HepG2 (cell line): ENCODE results near the gene FBXW8. TPM values are rescaled to one million over a fixed set of nuclear protein-coding genes. Genes with fewer than 3 reads are reported as not detected.

Experiments
- ATAC-seq: fragments of 200-7000 bp; cut with Tn5 transposase; 3 replicates; pipeline ENCODE4 v1.9.1; 2020; ENCODE audit warnings: mild to moderate bottlenecking, moderate library complexity
- BruUV-seq: library from RNA; stranded (reverse); fragments of 400-500 nt; replicated peaks from 2 replicates; lab custom pipeline; 2021; lab: Mats Ljungman, UMichigan
- CTCF ChIA-PET: fragments of 300-600 bp; formaldehyde crosslinking; extraction: SDS; loops from one replicate; lab custom pipeline; 2021; ENCODE audit warnings: low total read pairs, inconsistent platforms, low intra/inter-chr PET ratio; lab: Yijun Ruan, JAX
- POLR2A ChIA-PET: fragments of 350-600 bp; sonication (Branson Sonifier 250); formaldehyde crosslinking; loops from one replicate; lab custom pipeline; 2020; ENCODE audit warnings: antibody characterized with exemption, inconsistent platforms; lab: Yijun Ruan, JAX
- DNase-seq: peaks from one replicate; pipeline ENCODE4 v3.0.0-alpha.2; 2015; ENCODE audit warnings: low spot score
- FAIRE-seq: peaks from 3 replicates; lab custom pipeline; 2011; peaks lifted over from hg19 to GRCh38; lab: Jason Lieb, UNC
- H2AFZ ChIP-seq: one replicate; pipeline ENCODE4 v1.6.1; 2011; ENCODE audit warnings: low read length, inconsistent platforms
- H3K27ac ChIP-seq: fragments of 300-600 bp; 3 replicates; pipeline ENCODE4 v1.8.0; 2011; ENCODE audit warnings: mixed run types, mild to moderate bottlenecking, mixed read lengths, low read length, inconsistent platforms; ENCODE audit not compliant: insufficient read depth; ENCODE audit errors: extremely low read length
- H3K27me3 ChIP-seq, 2 experiments: fragments of 200-600 bp in 1 of 2; 2 replicates in 1 of 2; 3 replicates in 1 of 2; pipeline versions ENCODE4 v1.6.0 to v1.8.0; 2011; ENCODE audit warnings: low read length in 2 of 2, mild to moderate bottlenecking in 2 of 2, moderate library complexity in 2 of 2, inconsistent platforms in 1 of 2; ENCODE audit not compliant: insufficient read depth in 2 of 2, control insufficient read depth in 1 of 2
- H3K36me3 ChIP-seq, 2 experiments: fragments of 200-600 bp in 1 of 2; replicated peaks in 1 of 2; 2 replicates in 1 of 2; 3 replicates in 1 of 2; pipeline versions ENCODE4 v1.5.1 to v1.8.0; 2011; ENCODE audit warnings: low read length in 2 of 2, inconsistent platforms in 1 of 2; ENCODE audit not compliant: insufficient read depth in 2 of 2, control insufficient read depth in 1 of 2
- H3K4me1 ChIP-seq: 2 replicates; pipeline ENCODE4 v1.5.1; 2012; ENCODE audit warnings: low read length, inconsistent platforms; ENCODE audit not compliant: insufficient read depth
- H3K4me2 ChIP-seq: 2 replicates; pipeline ENCODE4 v1.6.0; 2011; ENCODE audit warnings: low read depth, low read length, inconsistent platforms
- H3K4me3 ChIP-seq, 3 experiments: fragments of 200-600 bp in 1 of 3; sonication (generic), shearing (Covaris generic) in 1 of 3; replicated peaks in 1 of 3; 2 replicates each; pipeline ENCODE4 v1.5.1; 2011 to 2016; ENCODE audit warnings: low read length in 3 of 3, inconsistent platforms in 2 of 3, low read depth in 2 of 3, mild to moderate bottlenecking in 2 of 3, control low read depth in 1 of 3, mixed read lengths in 1 of 3; ENCODE audit not compliant: insufficient read depth in 1 of 3
- H3K79me2 ChIP-seq: one replicate; pipeline ENCODE4 v1.6.1; 2011; ENCODE audit warnings: low read length, inconsistent platforms; ENCODE audit not compliant: insufficient read depth
- H3K9ac ChIP-seq: 2 replicates; pipeline ENCODE4 v1.6.0; 2011; ENCODE audit warnings: mild to moderate bottlenecking, low read depth, low read length, inconsistent platforms; ENCODE audit not compliant: insufficient read depth
- H3K9me3 ChIP-seq: 2 replicates; pipeline ENCODE4 v1.5.1; 2012; ENCODE audit warnings: mild to moderate bottlenecking, low read length
- H4K20me1 ChIP-seq: 2 replicates; pipeline ENCODE4 v1.6.0; 2011; ENCODE audit warnings: inconsistent platforms, mild to moderate bottlenecking, low read length, moderate library complexity; ENCODE audit not compliant: insufficient read depth
- HIC2 ChIP-seq: sonication (generic); formaldehyde crosslinking; IDR thresholded peaks from 2 replicates; pipeline ENCODE4 v1.9.0; 2022; ENCODE audit warnings: low read depth, missing genetic modification reagents
- HNRNPUL1 ChIP-seq: fragments of 200-400 bp; formaldehyde crosslinking; IDR thresholded peaks from 2 replicates; pipeline ENCODE4 v1.6.1; 2017; ENCODE audit warnings: low read depth, mild to moderate bottlenecking, low read length, moderate library complexity
- IRX3 ChIP-seq: sonication (generic); formaldehyde crosslinking; IDR thresholded peaks from 2 replicates; pipeline ENCODE4 v1.8.1; 2023; ENCODE audit warnings: mild to moderate bottlenecking, low read depth, missing genetic modification reagents, borderline replicate concordance
- SIX1 ChIP-seq: sonication (generic); formaldehyde crosslinking; IDR thresholded peaks from 2 replicates; pipeline ENCODE4 v1.4.0; 2020; ENCODE audit warnings: missing genetic modification reagents, borderline replicate concordance
- ZFP36L1 ChIP-seq: sonication (generic); formaldehyde crosslinking; IDR thresholded peaks from 2 replicates; pipeline ENCODE4 v1.8.0; 2022; ENCODE audit warnings: mild to moderate bottlenecking, missing genetic modification reagents, moderate library complexity
- WGBS: methylation state at CpG from one replicate; pipeline ENCODE4 v1.1.6; 2017; ENCODE audit warnings: low lambda C conversion rate; 5-methylcytosine and 5-hydroxymethylcytosine counted together
- in situ Hi-C: cut with HindIII; loops from 2 replicates; pipeline ENCODE4 v1.10.0; 2017; ENCODE audit warnings: low pct_unique_long_range_greater_than_20kb; ENCODE audit not compliant: extremely low pct_ligation_motif_present
- intact Hi-C: fragments of 100-400 bp; cut with micrococcal nuclease; formaldehyde crosslinking; loops from one replicate; pipeline ENCODE4 v1.10.0; 2022; ENCODE audit not compliant: unreplicated experiment
- polyA plus RNA-seq, 8 experiments: library from polyadenylated mRNA; depleted of rRNA in 3 of 8; stranded (reverse) in 7 of 8; unstranded in 1 of 8; fragments of >200 nt; fragmentation: Illumina TruSeq in 4 of 8; extraction: Trizol in 4 of 8; gene quantifications; 2 replicates each; pipeline versions ENCODE4 v1.2.1 to v1.2.3, GENCODE V29; 2011 to 2016; ENCODE audit warnings: low read depth in 4 of 8, missing spikeins in 1 of 8, mixed read lengths in 1 of 8; ENCODE audit not compliant: insufficient read depth in 1 of 8
- total RNA-seq, 5 experiments: library from RNA; depleted of rRNA; stranded (reverse); fragments of >200 nt; fragmentation: Illumina TruSeq; extraction: Trizol; gene quantifications; 2 replicates each; pipeline ENCODE4 v1.2.3, GENCODE V29; 2016; ENCODE audit warnings: low read depth in 1 of 5
- TF ChIP-seq, protein P1 (sequence below): sonication (generic); formaldehyde crosslinking; IDR thresholded peaks from 2 replicates; pipeline ENCODE4 v1.9.0; 2021; ENCODE audit warnings: missing genetic modification reagents, borderline replicate concordance
- TF ChIP-seq, protein P2 (sequence below): sonication (generic); formaldehyde crosslinking; IDR thresholded peaks from 2 replicates; pipeline ENCODE4 v1.4.0; 2020; ENCODE audit warnings: mild to moderate bottlenecking, missing genetic modification reagents, borderline replicate concordance

FBXW8 gene
- total and polyA plus RNA-seq, 2 of the 13 experiments (the other 11 are each of a cell fraction or from before 2014, with no cell fraction given) = 5.1 to 5.9 TPM

DNA sequence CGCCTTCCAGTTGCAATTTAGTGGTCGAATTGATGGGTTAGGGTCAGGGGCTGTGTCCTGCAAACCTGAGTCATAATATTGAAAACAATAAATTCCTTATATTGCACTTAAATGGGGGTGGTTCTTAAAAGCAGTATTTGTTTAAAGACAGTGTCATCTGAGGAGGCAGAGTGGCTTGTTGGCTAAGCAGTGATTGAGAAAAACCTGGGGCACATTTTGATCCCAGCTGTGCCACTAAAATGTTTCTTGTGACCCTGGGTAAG is 48.4 kb downstream of the FBXW8 start:
- H3K36me3 ChIP-seq = no peaks in the 10 kb centered on the region
- in situ Hi-C loops = no loop called here
- 77% methylated on average over 2 of the region's 2 CpGs for WGBS
- ChIA-PET POLR2A (no interaction called here), CTCF (no interaction called here)
- H3K4me2 ChIP-seq = no peak overlapping the region
- no peak overlapping the region for H3K4me3 ChIP-seq
- no TSS peak for BruUV-seq
- DNase-seq (no peak), ATAC-seq (no peak), FAIRE-seq (no peak)
- no peaks in the 10 kb centered on the region for H3K9me3 ChIP-seq
- H3K9ac ChIP-seq = no peak overlapping the region
- H4K20me1 ChIP-seq = no peaks in the 10 kb centered on the region
- no peak overlapping the region for H2AFZ ChIP-seq
- no peaks in the 10 kb centered on the region for H3K27me3 ChIP-seq
- TF ChIP-seq HIC2 (CRISPR knock-in tag) = no peak
- TF ChIP-seq ZFP36L1 (CRISPR knock-in tag) = no peak
- TF ChIP-seq SIX1 (CRISPR knock-in tag) = no peak
- TF ChIP-seq IRX3 (CRISPR knock-in tag) = no peak
- TF ChIP-seq, protein P1, sequence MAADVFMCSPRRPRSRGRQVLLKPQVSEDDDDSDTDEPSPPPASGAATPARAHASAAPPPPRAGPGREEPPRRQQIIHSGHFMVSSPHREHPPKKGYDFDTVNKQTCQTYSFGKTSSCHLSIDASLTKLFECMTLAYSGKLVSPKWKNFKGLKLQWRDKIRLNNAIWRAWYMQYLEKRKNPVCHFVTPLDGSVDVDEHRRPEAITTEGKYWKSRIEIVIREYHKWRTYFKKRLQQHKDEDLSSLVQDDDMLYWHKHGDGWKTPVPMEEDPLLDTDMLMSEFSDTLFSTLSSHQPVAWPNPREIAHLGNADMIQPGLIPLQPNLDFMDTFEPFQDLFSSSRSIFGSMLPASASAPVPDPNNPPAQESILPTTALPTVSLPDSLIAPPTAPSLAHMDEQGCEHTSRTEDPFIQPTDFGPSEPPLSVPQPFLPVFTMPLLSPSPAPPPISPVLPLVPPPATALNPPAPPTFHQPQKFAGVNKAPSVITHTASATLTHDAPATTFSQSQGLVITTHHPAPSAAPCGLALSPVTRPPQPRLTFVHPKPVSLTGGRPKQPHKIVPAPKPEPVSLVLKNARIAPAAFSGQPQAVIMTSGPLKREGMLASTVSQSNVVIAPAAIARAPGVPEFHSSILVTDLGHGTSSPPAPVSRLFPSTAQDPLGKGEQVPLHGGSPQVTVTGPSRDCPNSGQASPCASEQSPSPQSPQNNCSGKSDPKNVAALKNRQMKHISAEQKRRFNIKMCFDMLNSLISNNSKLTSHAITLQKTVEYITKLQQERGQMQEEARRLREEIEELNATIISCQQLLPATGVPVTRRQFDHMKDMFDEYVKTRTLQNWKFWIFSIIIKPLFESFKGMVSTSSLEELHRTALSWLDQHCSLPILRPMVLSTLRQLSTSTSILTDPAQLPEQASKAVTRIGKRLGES (CRISPR knock-in tag) = no peak
- TF ChIP-seq, protein P2, sequence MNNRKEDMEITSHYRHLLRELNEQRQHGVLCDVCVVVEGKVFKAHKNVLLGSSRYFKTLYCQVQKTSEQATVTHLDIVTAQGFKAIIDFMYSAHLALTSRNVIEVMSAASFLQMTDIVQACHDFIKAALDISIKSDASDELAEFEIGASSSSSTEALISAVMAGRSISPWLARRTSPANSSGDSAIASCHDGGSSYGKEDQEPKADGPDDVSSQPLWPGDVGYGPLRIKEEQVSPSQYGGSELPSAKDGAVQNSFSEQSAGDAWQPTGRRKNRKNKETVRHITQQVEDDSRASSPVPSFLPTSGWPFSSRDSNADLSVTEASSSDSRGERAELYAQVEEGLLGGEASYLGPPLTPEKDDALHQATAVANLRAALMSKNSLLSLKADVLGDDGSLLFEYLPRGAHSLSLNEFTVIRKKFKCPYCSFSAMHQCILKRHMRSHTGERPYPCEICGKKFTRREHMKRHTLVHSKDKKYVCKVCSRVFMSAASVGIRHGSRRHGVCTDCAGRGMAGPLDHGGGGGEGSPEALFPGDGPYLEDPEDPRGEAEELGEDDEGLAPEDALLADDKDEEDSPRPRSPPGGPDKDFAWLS (CRISPR knock-in tag) = no peak
- TF ChIP-seq HNRNPUL1 = no peak
- intact Hi-C loops = no loop called here
- no peaks in the 10 kb centered on the region for H3K79me2 ChIP-seq
- H3K27ac ChIP-seq = no peak overlapping the region
- H3K4me1 ChIP-seq = no peaks in the 10 kb centered on the region
